IMR-90 (cell line): ENCODE data around the gene KCNAB2. TPM values are rescaled to one million over a fixed set of nuclear protein-coding genes. Genes with fewer than 3 reads are reported as not detected.

ENCODE experiments used
- ATAC-seq: fragments of 200-7000 bp; cut with Tn5 transposase; 2 replicates; pipeline ENCODE4 v1.9.1; 2020; ENCODE audit warnings: low read depth, mild to moderate bottlenecking, moderate library complexity
- BruUV-seq: library from RNA; stranded (reverse); fragments of 400-500 nt; replicated peaks from 2 replicates; lab custom pipeline; 2021; lab: Mats Ljungman, UMichigan
- CTCF ChIA-PET: fragments of 300-600 bp; formaldehyde crosslinking; extraction: SDS; loops from one replicate; lab custom pipeline; 2021; ENCODE audit warnings: antibody characterized with exemption; lab: Yijun Ruan, JAX
- POLR2A ChIA-PET: fragments of 300-600 bp; sonication (Branson Sonifier 250); formaldehyde crosslinking; loops from one replicate; lab custom pipeline; 2022; ENCODE audit warnings: antibody characterized with exemption; ENCODE audit not compliant: unreplicated experiment; lab: Charles Lee
- DNase-seq: peaks from one replicate; pipeline ENCODE4 v3.0.0; 2013
- H2AFZ ChIP-seq: replicated peaks from 2 replicates; pipeline ENCODE3; 2013; ENCODE audit warnings: low read length, mild to moderate bottlenecking; ENCODE audit not compliant: poor library complexity
- H2AK5ac ChIP-seq: 2 replicates; pipeline ENCODE4 v1.6.1; 2013; ENCODE audit warnings: low read depth, low read length, inconsistent platforms
- H2AK9ac ChIP-seq: replicated peaks from 2 replicates; pipeline ENCODE3; 2013; ENCODE audit warnings: mild to moderate bottlenecking, low read depth, low read length, moderate library complexity; ENCODE audit not compliant: poor library complexity
- H2BK120ac ChIP-seq: 2 replicates; pipeline ENCODE4 v1.6.1; 2013; ENCODE audit warnings: low read depth, low read length, inconsistent platforms
- H2BK15ac ChIP-seq: 3 replicates; pipeline ENCODE4 v1.6.1; 2013; ENCODE audit warnings: low read depth, low read length, inconsistent platforms
- H2BK20ac ChIP-seq: 2 replicates; pipeline ENCODE4 v1.6.1; 2013; ENCODE audit warnings: low read depth, mild to moderate bottlenecking, inconsistent platforms, low read length, moderate library complexity
- H2BK5ac ChIP-seq: 2 replicates; pipeline ENCODE4 v1.6.1; 2013; ENCODE audit warnings: mild to moderate bottlenecking, low read depth, low read length, inconsistent platforms; ENCODE audit not compliant: poor library complexity, severe bottlenecking
- H3K14ac ChIP-seq: replicated peaks from 2 replicates; pipeline ENCODE4 v1.6.1; 2013; ENCODE audit warnings: low read depth, low read length, inconsistent platforms
- H3K18ac ChIP-seq: 2 replicates; pipeline ENCODE4 v1.6.1; 2013; ENCODE audit warnings: low read depth, low read length, control low read depth
- H3K23ac ChIP-seq: 2 replicates; pipeline ENCODE4 v1.6.1; 2013; ENCODE audit warnings: low read depth, low read length, inconsistent platforms
- H3K27ac ChIP-seq: 2 replicates; pipeline ENCODE4 v1.5.1; 2013; ENCODE audit warnings: mild to moderate bottlenecking, control low read depth, low read length; ENCODE audit not compliant: insufficient read depth
- H3K27me3 ChIP-seq: 2 replicates; pipeline ENCODE4 v1.6.1; 2013; ENCODE audit warnings: low read length; ENCODE audit not compliant: control insufficient read depth, insufficient read depth
- H3K36me3 ChIP-seq: 2 replicates; pipeline ENCODE4 v1.6.1; 2013; ENCODE audit warnings: low read length, mixed read lengths; ENCODE audit not compliant: control insufficient read depth, insufficient read depth
- H3K4ac ChIP-seq: 2 replicates; pipeline ENCODE4 v1.6.1; 2013; ENCODE audit warnings: low read depth, low read length, inconsistent platforms
- H3K4me1 ChIP-seq: 2 replicates; pipeline ENCODE4 v1.6.1; 2013; ENCODE audit warnings: low read length, mixed read lengths; ENCODE audit not compliant: control insufficient read depth, insufficient read depth
- H3K4me2 ChIP-seq: 2 replicates; pipeline ENCODE4 v1.6.1; 2013; ENCODE audit warnings: low read depth, mild to moderate bottlenecking, control low read depth, low read length, moderate library complexity
- H3K4me3 ChIP-seq: 2 replicates; pipeline ENCODE4 v1.5.1; 2013; ENCODE audit warnings: low read depth, mild to moderate bottlenecking, control low read depth, low read length, moderate library complexity; ENCODE audit not compliant: insufficient read depth
- H3K56ac ChIP-seq: 2 replicates; pipeline ENCODE4 v1.6.1; 2013; ENCODE audit warnings: low read length, inconsistent platforms; ENCODE audit not compliant: insufficient read depth; ENCODE audit errors: extremely low read depth
- H3K79me1 ChIP-seq, 2 experiments: 2 replicates each; pipeline ENCODE4 v1.6.1; 2013; ENCODE audit warnings: low read length in 2 of 2, inconsistent platforms in 1 of 2, low read depth in 1 of 2
- H3K9ac ChIP-seq: 2 replicates; pipeline ENCODE4 v1.6.1; 2013; ENCODE audit warnings: low read depth, low read length, control low read depth
- H3K9me1 ChIP-seq: 2 replicates; pipeline ENCODE4 v1.6.1; 2013; ENCODE audit warnings: low read length, inconsistent platforms; ENCODE audit not compliant: insufficient read depth
- H3K9me3 ChIP-seq: 2 replicates; pipeline ENCODE4 v1.6.1; 2013; ENCODE audit warnings: low read length; ENCODE audit not compliant: control insufficient read depth, insufficient read depth
- H4K20me1 ChIP-seq: 2 replicates; pipeline ENCODE4 v1.6.1; 2013; ENCODE audit warnings: low read length, inconsistent platforms; ENCODE audit not compliant: insufficient read depth
- H4K5ac ChIP-seq: 2 replicates; pipeline ENCODE4 v1.6.1; 2013; ENCODE audit warnings: mild to moderate bottlenecking, low read depth, low read length, control low read depth
- H4K8ac ChIP-seq, 2 experiments: 2 replicates each; pipeline ENCODE4 v1.6.1; 2013; ENCODE audit warnings: low read depth in 2 of 2, low read length in 2 of 2, control low read depth in 1 of 2, inconsistent platforms in 1 of 2
- H4K91ac ChIP-seq: 2 replicates; pipeline ENCODE4 v1.6.1; 2013; ENCODE audit warnings: low read depth, low read length, inconsistent platforms; ENCODE audit not compliant: insufficient read depth
- BHLHE40 ChIP-seq: fragments of 150-350 bp; IDR thresholded peaks from 2 replicates; pipeline ENCODE4 v1.6.1; 2016; ENCODE audit warnings: mild to moderate bottlenecking, low read depth, low read length
- MAZ ChIP-seq: IDR thresholded peaks from 2 replicates; pipeline ENCODE4 v1.6.1; 2012; ENCODE audit warnings: low read depth, mild to moderate bottlenecking, low read length, improper control_type of control experiment, moderate library complexity, borderline replicate concordance
- MXI1 ChIP-seq: IDR thresholded peaks from 2 replicates; pipeline ENCODE4 v1.6.1; 2012; ENCODE audit warnings: low read depth, mild to moderate bottlenecking, low read length, moderate library complexity, borderline replicate concordance
- WGBS, 2 experiments: methylation state at CpG; one replicate each; pipeline versions ENCODE4 v1.1.5 to v1.1.7; 2013; ENCODE audit warnings: missing lambda C conversion rate in 2 of 2; ENCODE audit not compliant: insufficient read length in 1 of 2; ENCODE audit errors: extremely low coverage in 2 of 2; 5-methylcytosine and 5-hydroxymethylcytosine counted together
- dilution Hi-C: fragments of 300-500 bp; cut with HindIII; formaldehyde crosslinking; loops from one replicate; pipeline ENCODE4 v1.14.3; 2018; ENCODE audit warnings: low sequenced_read_pairs; ENCODE audit not compliant: unreplicated experiment
- in situ Hi-C: fragments of 300-500 bp; cut with MboI; formaldehyde crosslinking; loops from 3 replicates; pipeline ENCODE4 v1.14.3; 2019; ENCODE audit warnings: low sequenced_read_pairs, inconsistent platforms, mixed read lengths
- intact Hi-C: fragments of 100-400 bp; cut with micrococcal nuclease; formaldehyde crosslinking; loops from 2 replicates; pipeline ENCODE4 v1.10.0; 2022
- polyA plus RNA-seq, 3 experiments: library from polyadenylated mRNA; depleted of rRNA; stranded (reverse); fragments of >200 nt; gene quantifications; 2 replicates each; pipeline ENCODE4 v1.2.3, GENCODE V29; 2012; ENCODE audit warnings: low replicate concordance in 1 of 3
- total RNA-seq: library from RNA; depleted of rRNA; stranded (reverse); fragments of >200 nt; gene quantifications from 2 replicates; pipeline ENCODE4 v1.2.3, GENCODE V29; 2012
- TF ChIP-seq, protein P1 (sequence below): fragments of 150-350 bp; IDR thresholded peaks from 2 replicates; pipeline ENCODE4 v1.6.1; 2016; ENCODE audit warnings: low read depth, mild to moderate bottlenecking, low read length, moderate library complexity, borderline replicate concordance

Gene KCNAB2
- total and polyA plus RNA-seq, 2 of the 4 experiments (the other 2 are of a cell fraction): 1.3 to 4.2 TPM

DNA sequence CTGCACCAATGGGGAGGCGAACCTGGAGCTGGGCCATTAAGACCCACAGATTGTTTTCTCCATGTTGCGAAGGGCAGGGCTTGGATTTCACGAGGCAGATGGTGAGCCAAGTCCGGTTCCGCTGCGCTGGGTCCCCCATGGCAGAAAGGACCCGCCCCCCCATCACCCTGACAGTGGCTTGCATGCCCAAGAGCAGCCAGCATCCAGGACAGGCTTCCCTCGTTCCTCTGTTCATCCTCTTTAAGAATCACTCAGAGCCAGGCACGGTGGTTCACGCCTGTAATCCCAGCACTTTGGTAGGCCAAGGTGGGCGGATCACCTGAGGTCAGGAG, 37.6 kb upstream of the KCNAB2 start (continued):
- no peak for TF ChIP-seq MAZ

DNA sequence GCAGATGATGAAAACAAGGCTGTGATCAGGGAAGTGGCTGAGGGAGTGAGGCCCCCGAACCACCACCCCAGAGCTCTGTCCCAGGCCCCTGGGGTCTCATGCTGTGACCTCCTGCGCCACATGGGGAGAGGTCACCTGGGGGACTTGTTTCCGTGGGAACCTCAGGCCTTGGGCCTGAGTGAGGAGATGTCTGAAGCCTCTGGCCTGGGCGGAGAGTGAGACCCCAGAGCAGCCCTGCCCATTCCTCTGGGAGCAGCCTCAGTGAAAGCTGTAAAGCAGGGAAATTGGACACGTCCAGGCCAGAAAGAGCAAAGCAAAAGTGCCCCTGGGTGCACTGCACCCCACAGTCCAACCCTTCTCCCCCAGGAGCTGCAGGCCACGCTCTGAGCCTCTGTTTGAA, 37.0 kb upstream of the KCNAB2 start:
- no peak overlapping the region for H3K14ac ChIP-seq
- CTCF ChIA-PET: interaction anchor here (0.5 kb wide), 1 partner anchor 362 kb away, joined by 5 read pairs; no protein-coding TSS in a partner anchor
- H3K79me1 ChIP-seq: no peaks in the 10 kb centered on the region
- in situ Hi-C loops: no loop called here
- no peak overlapping the region for H2BK120ac ChIP-seq
- H3K36me3 ChIP-seq: no peaks in the 10 kb centered on the region
- H3K4me2 ChIP-seq: no peak overlapping the region
- H2AK9ac ChIP-seq: no peak overlapping the region
- H3K56ac ChIP-seq: no peak overlapping the region
- H3K9me1 ChIP-seq: no peaks in the 10 kb centered on the region
- H3K4ac ChIP-seq: no peak overlapping the region
- no peak overlapping the region for H3K27ac ChIP-seq
- H2BK20ac ChIP-seq: no peak overlapping the region
- no peaks in the 10 kb centered on the region for H3K27me3 ChIP-seq
- peaks cover 2% of the 10 kb centered on the region; the same call in 1 of the 2 replicates for H3K4me1 ChIP-seq
- DNase-seq (no peak), ATAC-seq (no peak)
- no peaks in the 10 kb centered on the region for H4K20me1 ChIP-seq
- no TSS peak for BruUV-seq
- no peak overlapping the region for H2BK15ac ChIP-seq
- H3K23ac ChIP-seq: no peak overlapping the region
- no peak overlapping the region for H3K4me3 ChIP-seq
- dilution Hi-C loops: no loop called here
- H3K9ac ChIP-seq: no peak overlapping the region
- TF ChIP-seq MXI1: no peak
- TF ChIP-seq BHLHE40: no peak
- TF ChIP-seq, protein P1, sequence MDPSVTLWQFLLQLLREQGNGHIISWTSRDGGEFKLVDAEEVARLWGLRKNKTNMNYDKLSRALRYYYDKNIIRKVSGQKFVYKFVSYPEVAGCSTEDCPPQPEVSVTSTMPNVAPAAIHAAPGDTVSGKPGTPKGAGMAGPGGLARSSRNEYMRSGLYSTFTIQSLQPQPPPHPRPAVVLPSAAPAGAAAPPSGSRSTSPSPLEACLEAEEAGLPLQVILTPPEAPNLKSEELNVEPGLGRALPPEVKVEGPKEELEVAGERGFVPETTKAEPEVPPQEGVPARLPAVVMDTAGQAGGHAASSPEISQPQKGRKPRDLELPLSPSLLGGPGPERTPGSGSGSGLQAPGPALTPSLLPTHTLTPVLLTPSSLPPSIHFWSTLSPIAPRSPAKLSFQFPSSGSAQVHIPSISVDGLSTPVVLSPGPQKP: no peak
- intact Hi-C loops: no loop called here
- H4K8ac ChIP-seq: no peak overlapping the region
- 80% methylated on average over 2 of the region's 6 CpGs; no CpG with 5 or more reads in 1 of the 2 experiments for WGBS, 2 experiments
- no peak overlapping the region for H2BK5ac ChIP-seq
- no peak overlapping the region for H2AFZ ChIP-seq
- no peak overlapping the region for H4K5ac ChIP-seq
- H3K9me3 ChIP-seq: no peaks in the 10 kb centered on the region
- no peak overlapping the region for H3K18ac ChIP-seq
- POLR2A ChIA-PET: interaction anchor here (0.7 kb wide), 1 partner anchor 8 kb away, joined by 6 read pairs; no protein-coding TSS in a partner anchor
- no peak overlapping the region for H4K91ac ChIP-seq
- no peak overlapping the region for H2AK5ac ChIP-seq
